Fibroblast of upper back skin (primary cell): ENCODE results near the gene PPP6R1.

Source experiments
- DNase-seq: peaks from one replicate; pipeline ENCODE4 v3.0.0-alpha.2; 2013

Gene PPP6R1

GRCh38 chr19:55257461-55258420 is 1.1 kb downstream of the PPP6R1 start:
- DNase-seq = no peak

GRCh38 chr19:55256562-55257460 is 2.0 kb downstream of the PPP6R1 start:
- DNase-seq = no peak

- DNase-seq = peak; percentile 17
Measured at GRCh38 chr19:55255618-55256423, 3.0 kb downstream of the PPP6R1 start.

GRCh38 chr19:55254625-55254977 is 4.2 kb downstream of the PPP6R1 start:
- DNase-seq = no peak

GRCh38 chr19:55253842-55254624 is 4.8 kb downstream of the PPP6R1 start:
- DNase-seq = no peak

- DNase-seq = no peak
Measured at GRCh38 chr19:55252760-55253663, 5.8 kb downstream of the PPP6R1 start.

GRCh38 chr19:55251341-55252081 is 7.3 kb downstream of the PPP6R1 start:
- DNase-seq = no peak

- no peak for DNase-seq
Measured at GRCh38 chr19:55250262-55251036, 8.4 kb downstream of the PPP6R1 start.

- DNase-seq = no peak
Measured at GRCh38 chr19:55249841-55250240, 9.0 kb downstream of the PPP6R1 start.

- DNase-seq = no peak
Measured at GRCh38 chr19:55248704-55249103, 10.1 kb downstream of the PPP6R1 start.

- DNase-seq = no peak
Measured at GRCh38 chr19:55248166-55248675, 10.6 kb downstream of the PPP6R1 start.

- no peak for DNase-seq
Measured at GRCh38 chr19:55247621-55248099, 11.2 kb downstream of the PPP6R1 start.

GRCh38 chr19:55246462-55247451 is 12.1 kb downstream of the PPP6R1 start:
- no peak for DNase-seq

GRCh38 chr19:55245236-55245904 is 13.4 kb downstream of the PPP6R1 start:
- DNase-seq = no peak

GRCh38 chr19:55244004-55244680 is 14.7 kb downstream of the PPP6R1 start:
- DNase-seq = no peak

- DNase-seq = no peak
Measured at GRCh38 chr19:55242517-55242916, 16.3 kb downstream of the PPP6R1 start.
